Panc1 (cell line): ENCODE results near the gene CHRNB4. TPM values are rescaled to one million over a fixed set of nuclear protein-coding genes. Genes with fewer than 3 reads are reported as not detected.

Experiments
- ATAC-seq: fragments of 200-7000 bp; cut with Tn5 transposase; 2 replicates; pipeline ENCODE4 v1.9.1; 2020; ENCODE audit warnings: mild to moderate bottlenecking, moderate library complexity
- BruUV-seq: library from RNA; stranded (reverse); fragments of 400-500 nt; replicated peaks from 2 replicates; lab custom pipeline; 2021; lab: Mats Ljungman, UMichigan
- CTCF ChIA-PET: fragments of 300-600 bp; sonication (Branson Sonifier 250); formaldehyde crosslinking; loops from one replicate; lab custom pipeline; 2022; ENCODE audit warnings: antibody characterized with exemption; lab: Charles Lee
- POLR2A ChIA-PET: fragments of 300-600 bp; sonication (Branson Sonifier 250); formaldehyde crosslinking; loops from one replicate; lab custom pipeline; 2022; ENCODE audit warnings: antibody characterized with exemption; lab: Charles Lee
- DNase-seq: peaks from one replicate; pipeline ENCODE4 v3.0.0-alpha.2; 2010; ENCODE audit warnings: low read depth, low spot score
- H3K27ac ChIP-seq: 2 replicates; pipeline ENCODE4 v1.5.1; 2011; ENCODE audit warnings: mild to moderate bottlenecking, low read length, inconsistent platforms
- H3K27me3 ChIP-seq: fragments of 200-500 bp; sonication (Bioruptor generic); 2 replicates; pipeline ENCODE4 v1.6.0; 2014; ENCODE audit warnings: low read length, inconsistent platforms; ENCODE audit not compliant: control insufficient read depth, insufficient read depth
- H3K36me3 ChIP-seq: fragments of 200-500 bp; sonication (Bioruptor generic); 2 replicates; pipeline ENCODE4 v1.5.1; 2014; ENCODE audit warnings: inconsistent platforms, mild to moderate bottlenecking, low read length, moderate library complexity; ENCODE audit not compliant: control insufficient read depth, insufficient read depth
- H3K4me1 ChIP-seq: 2 replicates; pipeline ENCODE4 v1.5.1; 2011; ENCODE audit warnings: inconsistent platforms, mild to moderate bottlenecking, low read length, moderate library complexity; ENCODE audit not compliant: control insufficient read depth, insufficient read depth
- H3K4me3 ChIP-seq, 2 experiments: 2 replicates each; pipeline ENCODE4 v1.5.1; 2011 to 2012; ENCODE audit warnings: low read depth in 2 of 2, low read length in 2 of 2, mild to moderate bottlenecking in 2 of 2, inconsistent platforms in 1 of 2, moderate library complexity in 1 of 2
- H3K9me3 ChIP-seq: fragments of 200-500 bp; sonication (Bioruptor generic); 2 replicates; pipeline ENCODE4 v1.5.1; 2014; ENCODE audit warnings: low read depth, mild to moderate bottlenecking, inconsistent platforms, low read length, moderate library complexity; ENCODE audit not compliant: control insufficient read depth, insufficient read depth
- CTCF ChIP-seq: fragments of 450-650 bp; IDR thresholded peaks from 2 replicates; pipeline ENCODE4 v1.5.1; 2017; ENCODE audit warnings: mild to moderate bottlenecking
- POLR2AphosphoS5 ChIP-seq: IDR thresholded peaks from 2 replicates; pipeline ENCODE4 v1.6.1; 2012; ENCODE audit warnings: mild to moderate bottlenecking, low read depth, low read length, moderate library complexity
- REST ChIP-seq, 2 experiments: IDR thresholded peaks; 2 replicates each; pipeline ENCODE4 v1.6.1; 2011 to 2012; ENCODE audit warnings: low read depth in 2 of 2, control low read depth in 1 of 2, low read length in 1 of 2, mild to moderate bottlenecking in 1 of 2, moderate library complexity in 1 of 2; ENCODE audit not compliant: insufficient read depth in 1 of 2
- SIN3A ChIP-seq: IDR thresholded peaks from 2 replicates; pipeline ENCODE4 v1.6.1; 2012; ENCODE audit warnings: low read depth, mild to moderate bottlenecking, low read length, moderate library complexity, borderline replicate concordance; ENCODE audit not compliant: insufficient read depth
- TCF7L2 ChIP-seq: IDR thresholded peaks from 2 replicates; pipeline ENCODE4 v1.6.1; 2011; ENCODE audit warnings: mild to moderate bottlenecking, low read depth, low read length, inconsistent platforms
- in situ Hi-C: cut with HindIII; loops from 2 replicates; pipeline ENCODE4 v1.10.0; 2016; ENCODE audit warnings: low sequenced_read_pairs, low pct_unique_long_range_greater_than_20kb
- intact Hi-C: fragments of 100-400 bp; cut with micrococcal nuclease; formaldehyde crosslinking; loops from one replicate; pipeline ENCODE4 v1.10.0; 2022; ENCODE audit not compliant: unreplicated experiment
- total RNA-seq: library from RNA; stranded (reverse); gene quantifications from one replicate; pipeline ENCODE4 v1.2.1, GENCODE V29; 2021; ENCODE audit not compliant: unreplicated experiment

Gene CHRNB4
- total RNA-seq, 1 experiment from 2014 or later, result not detected

- in situ Hi-C loops, result no loop called here
- ATAC-seq, result no peak
- POLR2A ChIA-PET, result no interaction called here
Measured at GRCh38 chr15:78574944-78575343, 66.1 kb downstream of the CHRNB4 start.

More at GRCh38 chr15:78574944-78575343, 66.1 kb downstream of the CHRNB4 start:
- TF ChIP-seq SIN3A (no peak), POLR2AphosphoS5 (no peak), REST (IDR thresholded peaks at IDR 0.05; ENCODE audit: insufficient read depth in 1 of 2, low read depth in 2 of 2, low read length in 1 of 2) (no peak), CTCF (no peak), TCF7L2 (no peak)
- no peak overlapping the region for H3K27ac ChIP-seq
- no peaks in the 10 kb centered on the region for H3K9me3 ChIP-seq
- 0 out of 2 replicates have a peak, but pooled peaks cover 4% of the 10 kb centered on the region for H3K4me1 ChIP-seq
- BruUV-seq, result no TSS peak
- no peaks in the 10 kb centered on the region for H3K27me3 ChIP-seq
- intact Hi-C loops, result no loop called here
- H3K36me3 ChIP-seq, result no peaks in the 10 kb centered on the region
- CTCF ChIA-PET, result no interaction called here
- no peak for DNase-seq
- H3K4me3 ChIP-seq, result no peak overlapping the region

Other genes starting within 250 kb of the CHRNB4 start
- gene IREB2, start 203.0 kb downstream of the CHRNB4 start, total RNA-seq, result 71.7 TPM
- gene HYKK, start 133.6 kb downstream of the CHRNB4 start, total RNA-seq, result 19.8 TPM
- 303 TPM for gene PSMA4, start 100.8 kb downstream of the CHRNB4 start, total RNA-seq
- gene CHRNA5, start 75.7 kb downstream of the CHRNB4 start, total RNA-seq, result 52.4 TPM
- 0.31 TPM for gene CHRNA3, start 20.2 kb downstream of the CHRNB4 start, total RNA-seq
- gene ADAMTS7, start 170.3 kb upstream of the CHRNB4 start, total RNA-seq, result 1.0 TPM
- gene MORF4L1, start 231.7 kb upstream of the CHRNB4 start, total RNA-seq, result 360 TPM